Right renal cortex interstitium (tissue), 3 donors: Measurements from ENCODE around the gene PTPRF. TPM values are rescaled to one million over a fixed set of nuclear protein-coding genes. Genes with fewer than 3 reads are reported as not detected.

ENCODE experiments used
- DNase-seq, 3 donors: peaks; one replicate each; pipeline ENCODE4 v3.0.0-alpha.2; 2013; ENCODE audit warnings: low read depth in 3 of 3, low spot score in 2 of 3
- polyA plus RNA-seq, 3 donors: library from polyadenylated mRNA; unstranded; fragments of 120-200 nt; gene quantifications; one replicate each; pipeline ENCODE4 v1.2.1, GENCODE V29; 2013; ENCODE audit not compliant: insufficient read length in 3 of 3

Gene PTPRF
- polyA plus RNA-seq, 3 donors: 219 to 247 (median 227) TPM

- DNase-seq: no peak
Measured at GRCh38 chr1:43550598-43551246, 20.0 kb downstream of the PTPRF start.

- DNase-seq: no peak
Measured at GRCh38 chr1:43551396-43551888, 20.8 kb downstream of the PTPRF start.

DNA sequence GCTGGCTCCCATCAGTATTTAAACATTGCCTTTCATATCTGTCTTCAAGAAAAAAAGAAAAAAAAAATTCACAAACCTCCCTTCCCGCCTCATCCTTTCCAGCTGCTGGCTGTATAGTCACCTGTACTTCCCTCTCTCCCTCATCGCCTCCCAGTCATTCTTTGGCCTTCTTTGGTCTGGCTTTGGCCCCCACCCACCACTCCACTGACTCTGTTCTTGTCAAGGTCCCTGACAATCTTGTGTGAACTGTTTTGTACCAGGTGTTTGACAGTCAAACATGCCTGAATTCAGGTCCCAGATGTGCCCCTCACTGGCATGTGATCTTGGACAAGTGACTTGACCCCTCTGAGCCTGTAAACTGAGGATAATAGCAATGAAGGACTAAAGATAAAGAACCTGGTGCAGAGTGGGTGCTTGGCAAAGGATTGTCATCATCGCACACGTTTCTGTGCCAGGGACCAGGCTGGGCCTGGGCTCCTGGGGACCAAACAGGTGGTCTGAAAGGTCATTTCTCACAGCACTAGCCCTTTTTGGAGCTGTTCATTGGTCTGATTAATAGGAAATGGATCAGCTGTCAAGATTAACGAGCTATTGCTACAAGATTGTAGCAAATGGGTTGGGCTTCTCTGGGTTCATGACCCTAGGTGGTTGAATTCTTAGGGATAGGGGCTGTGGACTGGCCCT is 21.5 kb downstream of the PTPRF start:
- DNase-seq: no peak

GRCh38 chr1:43552813-43553212 is 22.1 kb downstream of the PTPRF start:
- DNase-seq: no peak

DNA sequence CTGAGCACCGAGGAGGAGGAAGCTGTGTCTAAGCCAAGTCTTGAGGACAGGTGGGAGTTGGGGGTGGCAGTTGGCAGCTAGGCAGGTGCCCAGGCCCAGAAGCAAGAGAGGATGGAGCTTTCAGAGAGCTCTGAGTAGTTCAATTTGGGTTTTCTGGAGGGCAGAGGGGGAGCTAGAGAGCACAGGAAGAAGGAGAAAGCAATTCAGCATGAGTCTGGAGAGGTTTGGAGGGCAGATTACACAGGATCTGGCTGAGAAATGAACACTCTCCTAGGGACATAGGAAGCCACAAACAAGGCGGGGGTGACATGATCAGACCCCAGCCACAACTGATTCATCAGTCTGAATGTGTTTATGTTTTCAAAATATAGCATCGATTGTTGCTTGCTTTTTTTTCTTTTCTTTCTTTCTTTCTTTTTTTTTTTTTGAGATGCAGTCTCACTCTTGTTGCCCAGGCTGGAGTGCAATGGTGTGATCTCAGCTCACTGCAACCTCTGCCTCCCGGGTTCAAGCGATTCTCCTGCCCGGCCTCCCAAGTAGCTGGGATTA is 23.8 kb downstream of the PTPRF start:
- DNase-seq: no peak

DNA sequence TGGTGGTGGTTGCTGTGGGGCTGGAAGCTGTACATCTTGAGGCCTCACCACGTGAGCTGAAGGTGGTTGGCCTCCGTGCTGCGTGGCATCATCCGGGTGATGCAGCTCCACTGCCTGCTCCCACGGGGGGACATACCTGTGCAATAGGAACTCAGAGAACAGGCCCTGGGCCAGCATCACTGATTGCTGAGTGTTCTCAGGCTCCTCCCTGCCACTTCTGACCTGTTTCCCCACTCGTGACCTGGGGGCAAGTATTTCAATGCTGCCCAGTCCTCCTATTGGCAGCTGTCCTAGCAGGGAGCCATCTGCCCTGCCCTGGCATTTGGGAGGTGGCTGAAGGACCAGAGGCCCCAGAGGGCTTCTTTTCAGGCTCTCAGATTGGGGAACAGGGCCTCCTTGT is 26.1 kb downstream of the PTPRF start:
- DNase-seq: no peak

DNA sequence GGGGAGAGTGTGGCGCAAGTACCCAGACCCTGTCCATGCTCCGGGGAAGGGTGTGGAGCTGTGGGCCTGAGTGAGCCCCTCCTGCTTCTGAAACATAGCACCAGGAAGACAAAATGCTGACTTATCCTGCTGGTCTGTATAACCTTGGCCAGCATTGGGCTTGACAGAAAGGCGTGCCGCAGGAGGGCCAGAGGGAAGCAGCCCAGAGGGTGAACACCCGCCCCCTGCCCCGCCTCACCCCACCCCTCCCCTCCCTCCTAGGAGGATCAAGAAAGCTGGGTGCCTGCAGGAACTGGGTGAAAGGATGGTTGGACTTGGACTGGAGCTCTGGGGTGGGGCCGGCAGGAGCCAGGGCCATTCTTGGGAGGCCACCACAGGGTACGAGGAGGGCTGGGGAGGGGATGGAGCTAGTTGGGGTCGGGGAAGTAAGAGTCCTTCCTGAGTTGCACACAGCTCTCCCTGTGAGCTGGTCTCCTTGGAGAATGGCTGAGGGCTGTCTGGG is 27.1 kb downstream of the PTPRF start:
- no peak for DNase-seq

DNA sequence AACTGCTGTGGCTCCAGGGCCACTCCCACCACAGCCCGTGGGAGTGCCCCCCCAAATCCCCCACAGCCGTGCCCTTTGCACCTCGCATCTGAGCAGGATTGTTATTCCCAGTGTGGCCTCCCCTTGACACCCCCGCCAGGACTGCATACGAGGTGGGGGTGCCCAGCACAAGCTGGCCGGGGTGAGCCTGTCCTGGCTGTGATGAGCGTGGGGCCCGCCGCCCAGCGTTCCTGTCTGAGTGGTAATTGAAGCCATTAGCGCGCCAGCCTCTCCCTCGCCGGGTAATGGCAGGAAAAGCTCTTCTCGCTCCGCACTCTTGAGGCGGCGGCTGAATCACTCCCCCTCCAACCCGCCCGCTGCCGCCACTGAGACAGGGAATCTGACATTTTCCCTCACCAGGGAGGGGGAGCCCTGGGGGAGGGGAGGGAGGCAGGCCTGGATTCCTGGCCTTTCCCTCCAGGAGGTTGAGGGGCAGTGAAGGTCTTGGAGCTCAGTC is 27.7 kb downstream of the PTPRF start:
- peak in 1 of 3 donors; percentile 65 for DNase-seq

- no peak for DNase-seq
Measured at GRCh38 chr1:43559714-43560113, 29.0 kb downstream of the PTPRF start.

DNA sequence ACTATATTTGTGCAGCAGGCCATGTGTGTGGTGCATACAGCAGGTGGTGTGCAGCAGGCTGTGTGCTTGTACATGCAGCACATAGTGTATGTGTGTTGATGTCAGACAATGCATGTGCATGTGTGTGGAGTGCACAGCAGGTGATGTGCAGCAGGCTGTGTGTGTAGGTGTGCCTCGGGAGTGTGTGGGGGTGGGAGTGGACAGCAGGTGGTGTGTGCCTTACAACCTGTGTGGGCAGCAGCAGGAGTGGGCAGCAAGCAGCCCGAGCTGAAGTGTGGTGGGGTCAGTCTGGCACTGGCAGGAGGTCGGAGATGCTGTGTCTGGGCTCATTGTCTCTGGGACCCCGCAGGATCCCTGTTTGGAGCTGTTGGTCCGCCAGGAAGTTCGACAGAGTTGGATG is 29.6 kb downstream of the PTPRF start:
- no peak for DNase-seq

- DNase-seq: peak in 2 of 3 donors; percentile 52 to 71
Measured at GRCh38 chr1:43563876-43564539, 33.3 kb downstream of the PTPRF start.

DNA sequence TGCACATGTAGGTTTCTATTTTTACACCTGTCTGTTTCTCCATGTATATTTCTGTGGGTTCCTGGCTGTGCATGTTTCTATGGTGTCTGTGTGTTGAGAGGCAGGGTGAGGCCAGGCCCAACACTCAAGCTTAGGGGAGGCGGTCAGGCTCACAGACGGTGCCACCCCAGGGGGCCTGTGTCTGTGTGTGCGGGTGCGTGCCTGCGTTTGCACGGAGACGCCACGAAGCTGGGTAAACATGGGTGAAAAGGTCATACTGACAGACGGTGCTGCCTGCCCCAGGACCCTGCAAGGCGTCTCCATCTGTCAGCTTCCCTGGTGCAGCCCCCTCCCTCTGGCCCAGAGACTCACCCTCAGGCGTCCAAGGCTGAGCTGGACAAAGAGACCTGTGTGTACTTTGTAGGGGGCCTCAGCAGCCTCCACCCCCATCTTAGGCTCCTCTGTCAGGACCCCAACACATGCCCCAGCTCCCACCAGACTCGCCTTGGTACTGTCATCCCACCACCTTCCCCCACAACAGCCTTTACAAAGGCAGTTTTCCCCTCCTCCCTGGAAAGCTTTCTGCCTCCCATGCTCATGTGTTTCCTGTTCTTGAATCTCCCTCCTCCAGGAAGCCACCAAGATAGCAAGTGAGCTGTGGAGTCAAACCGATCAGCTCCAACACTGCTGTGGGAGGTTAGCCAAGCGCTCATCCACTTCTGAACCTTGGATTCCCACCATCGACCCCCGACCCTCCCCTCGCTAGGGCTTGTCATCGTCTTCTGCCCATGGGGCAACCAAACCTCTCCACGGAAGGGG is 34.1 kb downstream of the PTPRF start:
- no peak for DNase-seq

DNA sequence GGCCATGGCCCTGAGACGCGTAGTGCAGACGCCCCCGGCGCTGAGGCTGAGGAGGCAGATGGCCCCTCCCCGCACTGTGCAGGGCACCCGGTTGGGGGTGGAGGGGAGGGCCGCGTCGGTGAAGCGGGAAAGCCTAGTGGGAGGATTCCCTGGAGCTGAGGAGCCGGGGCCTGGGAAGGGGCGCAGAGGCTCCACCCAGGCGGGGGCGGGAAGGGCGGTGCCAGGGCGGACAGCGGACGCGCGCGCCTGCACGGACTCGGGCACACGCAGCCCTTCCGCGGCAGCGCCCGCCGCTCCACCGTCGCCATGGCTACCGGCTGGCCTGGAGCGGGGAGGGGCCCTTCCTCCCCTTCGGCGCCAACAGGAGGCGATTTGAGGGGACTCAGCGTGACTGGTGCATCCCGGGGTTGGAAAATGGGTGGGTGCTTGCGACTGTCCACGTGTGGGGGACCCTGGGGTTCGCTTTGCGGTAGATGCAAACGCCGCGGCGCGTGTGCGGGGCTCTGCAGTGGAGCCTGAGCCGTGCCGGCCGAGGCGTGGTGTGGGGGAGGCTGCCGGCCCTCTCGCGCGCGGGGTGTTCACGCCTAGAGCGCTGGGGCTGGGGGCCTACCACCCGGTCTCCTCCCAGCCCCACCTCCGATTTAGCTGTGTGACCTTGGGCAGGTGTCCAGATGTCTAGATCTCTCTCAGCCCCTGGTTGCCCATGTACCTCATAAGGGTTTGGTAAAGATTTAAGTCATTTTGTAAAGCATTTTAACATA is 35.1 kb downstream of the PTPRF start:
- DNase-seq: peak in 1 of 3 donors; percentile 62

GRCh38 chr1:43566382-43567044 is 35.8 kb downstream of the PTPRF start:
- no peak for DNase-seq

DNA sequence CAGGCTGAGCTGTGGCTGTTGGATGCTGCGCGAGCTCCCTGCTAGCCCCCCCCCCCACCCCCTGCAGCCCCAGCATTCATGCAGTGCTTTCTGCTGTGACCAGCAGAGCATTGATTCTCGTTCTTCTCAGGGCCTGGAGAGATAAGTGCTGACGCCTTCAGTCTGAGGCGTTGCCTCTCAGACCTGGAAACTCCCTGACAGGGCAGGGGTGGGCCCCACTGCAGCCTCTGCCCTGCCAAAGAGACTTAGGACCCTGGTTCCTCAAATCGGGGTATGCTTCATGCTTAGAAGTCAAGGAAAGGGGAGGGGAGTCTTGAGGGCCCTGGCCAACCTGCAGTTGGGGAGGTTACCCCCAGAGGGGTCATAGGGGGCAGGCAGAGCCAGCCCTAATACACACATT is 38.5 kb downstream of the PTPRF start:
- DNase-seq: no peak

DNA sequence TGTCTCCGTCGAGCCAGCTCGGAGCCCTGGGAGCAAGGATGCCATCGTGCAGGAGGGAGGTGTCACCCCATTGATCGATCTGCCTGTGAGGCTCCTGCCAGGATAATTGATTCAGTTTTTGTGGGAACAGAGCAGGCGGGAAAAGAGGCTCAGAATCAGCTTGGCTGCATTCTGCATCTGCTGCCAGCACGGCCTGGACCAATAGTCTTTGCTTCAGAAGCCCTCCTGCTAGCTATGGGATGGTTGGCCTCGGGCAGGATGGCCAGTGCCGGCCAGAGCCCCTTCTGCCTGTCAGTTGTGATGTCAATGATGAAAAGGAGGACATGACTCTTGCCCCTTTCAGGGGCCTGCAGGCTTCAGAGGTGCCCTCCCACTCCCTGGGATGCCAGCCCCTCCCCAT is 39.6 kb downstream of the PTPRF start:
- no peak for DNase-seq

DNA sequence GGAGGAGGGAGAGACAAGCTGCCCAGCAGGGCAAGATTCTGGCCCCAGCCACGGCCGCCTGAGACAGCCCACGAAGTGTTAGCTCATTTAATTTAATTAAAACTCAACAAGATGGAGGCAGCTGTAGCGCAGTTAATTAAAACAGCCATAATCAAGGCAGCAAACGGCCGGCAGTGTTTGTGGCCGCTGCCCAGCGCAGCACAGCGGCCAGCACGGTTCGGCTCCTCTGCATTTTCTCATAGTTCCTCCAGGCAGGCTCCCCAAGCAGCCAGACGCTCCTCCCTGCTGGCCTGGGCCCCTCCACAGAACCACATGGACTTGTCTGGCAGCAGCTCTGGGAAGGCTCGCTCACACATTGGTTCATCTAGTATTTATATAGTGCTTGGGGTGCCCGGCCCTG is 40.0 kb downstream of the PTPRF start:
- no peak for DNase-seq

- DNase-seq: no peak
Measured at GRCh38 chr1:43572084-43572483, 41.4 kb downstream of the PTPRF start.

- DNase-seq: no peak
Measured at GRCh38 chr1:43572538-43572937, 41.9 kb downstream of the PTPRF start.
